ENCODE measurements around the gene NOL9. TPM values are rescaled to one million over a fixed set of nuclear protein-coding genes. Genes with fewer than 3 reads are reported as not detected.

Gene NOL9
- total and polyA plus RNA-seq, 4 donors = 3.4 to 29.4 (median 16.7) TPM

DNA sequence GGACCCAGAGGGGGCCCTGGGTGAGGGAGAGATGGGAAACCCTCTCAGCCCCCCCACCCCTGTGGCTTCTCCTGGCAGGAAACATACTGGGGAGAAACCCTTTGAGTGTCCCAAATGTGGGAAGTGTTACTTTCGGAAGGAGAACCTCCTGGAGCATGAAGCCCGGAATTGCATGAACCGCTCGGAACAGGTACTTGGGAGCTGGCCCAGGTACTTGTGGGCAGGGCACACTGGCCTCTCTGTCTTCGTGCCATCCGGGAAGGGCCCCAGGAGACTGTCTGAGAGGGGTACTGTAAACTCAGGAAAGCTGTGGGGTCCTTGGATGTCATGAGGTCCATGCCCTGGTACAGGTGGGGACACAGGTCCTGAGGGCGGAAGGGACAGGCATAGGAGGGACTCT, 31.5 kb upstream of the NOL9 start:
- TF ChIP-seq, protein P1, sequence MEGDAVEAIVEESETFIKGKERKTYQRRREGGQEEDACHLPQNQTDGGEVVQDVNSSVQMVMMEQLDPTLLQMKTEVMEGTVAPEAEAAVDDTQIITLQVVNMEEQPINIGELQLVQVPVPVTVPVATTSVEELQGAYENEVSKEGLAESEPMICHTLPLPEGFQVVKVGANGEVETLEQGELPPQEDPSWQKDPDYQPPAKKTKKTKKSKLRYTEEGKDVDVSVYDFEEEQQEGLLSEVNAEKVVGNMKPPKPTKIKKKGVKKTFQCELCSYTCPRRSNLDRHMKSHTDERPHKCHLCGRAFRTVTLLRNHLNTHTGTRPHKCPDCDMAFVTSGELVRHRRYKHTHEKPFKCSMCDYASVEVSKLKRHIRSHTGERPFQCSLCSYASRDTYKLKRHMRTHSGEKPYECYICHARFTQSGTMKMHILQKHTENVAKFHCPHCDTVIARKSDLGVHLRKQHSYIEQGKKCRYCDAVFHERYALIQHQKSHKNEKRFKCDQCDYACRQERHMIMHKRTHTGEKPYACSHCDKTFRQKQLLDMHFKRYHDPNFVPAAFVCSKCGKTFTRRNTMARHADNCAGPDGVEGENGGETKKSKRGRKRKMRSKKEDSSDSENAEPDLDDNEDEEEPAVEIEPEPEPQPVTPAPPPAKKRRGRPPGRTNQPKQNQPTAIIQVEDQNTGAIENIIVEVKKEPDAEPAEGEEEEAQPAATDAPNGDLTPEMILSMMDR (IDR thresholded peaks at IDR 0.05; ENCODE audit: control extremely low read depth, extremely low read depth) = no peak
- peaks cover 0 to 8% (median 3%) of the 10 kb centered on the region in 5 donors for H3K4me1 ChIP-seq (ENCODE audit: control insufficient read depth in 5 of 5, insufficient read depth in 5 of 5, low read length in 5 of 5)
- ATAC-seq (ENCODE audit: insufficient read depth, low FRiP score) = no peak
- peaks cover 0 to 26% (median 12%) of the 10 kb centered on the region in 4 donors for H3K36me3 ChIP-seq (ENCODE audit: control insufficient read depth in 4 of 4, insufficient read depth in 4 of 4, low read length in 4 of 4)
- H3K9me3 ChIP-seq (ENCODE audit: control insufficient read depth in 4 of 4, insufficient read depth in 3 of 4, low read length in 3 of 4) = no peaks in the 10 kb centered on the region
- no peaks in the 10 kb centered on the region for H3K27me3 ChIP-seq (ENCODE audit: control insufficient read depth in 3 of 3, insufficient read depth in 3 of 3, low read length in 2 of 3)
- no peak overlapping the region for H3K4me3 ChIP-seq
- 83 to 91% methylated on average over 7 of the region's 7 CpGs for WGBS, 2 donors
- no peak for DNase-seq
- no peak overlapping the region for H3K27ac ChIP-seq (ENCODE audit: low read depth in 1 of 2, low read length in 1 of 2)
- H3K9ac ChIP-seq (ENCODE audit: insufficient read depth in 1 of 2, low read length in 2 of 2) = no peak overlapping the region

DNA sequence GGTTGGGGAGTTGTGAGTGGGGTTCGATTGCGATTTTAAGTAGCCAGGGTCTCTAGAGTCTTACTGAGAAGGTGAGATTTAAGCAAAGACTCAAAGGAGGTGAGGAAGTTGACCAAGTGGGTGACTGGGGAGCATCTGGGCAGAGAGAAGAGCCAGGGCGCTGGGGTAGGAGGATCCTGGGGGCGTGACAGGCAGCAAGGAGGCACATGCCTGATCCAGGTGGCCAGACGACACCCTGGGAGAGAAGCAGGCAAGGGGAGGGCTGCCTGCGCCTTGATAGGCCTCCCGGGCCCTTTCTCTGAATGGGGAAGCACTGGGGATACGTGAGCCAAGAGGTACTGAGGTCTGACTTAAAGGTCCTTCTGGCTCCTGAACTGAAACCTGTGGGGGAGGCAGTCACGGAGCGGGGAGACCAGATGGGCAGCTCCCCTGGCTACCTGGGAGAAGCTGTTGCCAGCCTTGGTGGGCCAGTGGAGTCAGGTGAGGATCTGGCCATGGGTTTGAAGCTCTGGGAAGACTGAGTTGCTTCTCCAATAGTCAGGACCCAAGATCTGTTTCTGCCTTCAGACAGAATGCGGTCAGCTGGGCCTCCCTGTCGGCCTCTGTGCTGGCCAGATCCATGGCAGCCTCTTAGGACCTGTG, 30.9 kb upstream of the NOL9 start:
- WGBS, 2 donors = 85 to 93% methylated on average over 12 of the region's 12 CpGs
- H3K27ac ChIP-seq (ENCODE audit: low read depth in 1 of 2, low read length in 1 of 2) = no peak overlapping the region
- DNase-seq = no peak
- H3K9ac ChIP-seq (ENCODE audit: insufficient read depth in 1 of 2, low read length in 2 of 2) = no peak overlapping the region
- no peaks in the 10 kb centered on the region for H3K27me3 ChIP-seq (ENCODE audit: control insufficient read depth in 3 of 3, insufficient read depth in 3 of 3, low read length in 2 of 3)
- H3K9me3 ChIP-seq (ENCODE audit: control insufficient read depth in 4 of 4, insufficient read depth in 3 of 4, low read length in 3 of 4) = no peaks in the 10 kb centered on the region
- peaks cover 0 to 26% (median 11%) of the 10 kb centered on the region in 4 donors for H3K36me3 ChIP-seq (ENCODE audit: control insufficient read depth in 4 of 4, insufficient read depth in 4 of 4, low read length in 4 of 4)
- ATAC-seq (ENCODE audit: insufficient read depth, low FRiP score) = no peak
- H3K4me3 ChIP-seq = no peak overlapping the region
- peaks cover 0 to 15% (median 6%) of the 10 kb centered on the region in 5 donors for H3K4me1 ChIP-seq (ENCODE audit: control insufficient read depth in 5 of 5, insufficient read depth in 5 of 5, low read length in 5 of 5)
- TF ChIP-seq, protein P1 (IDR thresholded peaks at IDR 0.05; ENCODE audit: control extremely low read depth, extremely low read depth) = no peak

DNA sequence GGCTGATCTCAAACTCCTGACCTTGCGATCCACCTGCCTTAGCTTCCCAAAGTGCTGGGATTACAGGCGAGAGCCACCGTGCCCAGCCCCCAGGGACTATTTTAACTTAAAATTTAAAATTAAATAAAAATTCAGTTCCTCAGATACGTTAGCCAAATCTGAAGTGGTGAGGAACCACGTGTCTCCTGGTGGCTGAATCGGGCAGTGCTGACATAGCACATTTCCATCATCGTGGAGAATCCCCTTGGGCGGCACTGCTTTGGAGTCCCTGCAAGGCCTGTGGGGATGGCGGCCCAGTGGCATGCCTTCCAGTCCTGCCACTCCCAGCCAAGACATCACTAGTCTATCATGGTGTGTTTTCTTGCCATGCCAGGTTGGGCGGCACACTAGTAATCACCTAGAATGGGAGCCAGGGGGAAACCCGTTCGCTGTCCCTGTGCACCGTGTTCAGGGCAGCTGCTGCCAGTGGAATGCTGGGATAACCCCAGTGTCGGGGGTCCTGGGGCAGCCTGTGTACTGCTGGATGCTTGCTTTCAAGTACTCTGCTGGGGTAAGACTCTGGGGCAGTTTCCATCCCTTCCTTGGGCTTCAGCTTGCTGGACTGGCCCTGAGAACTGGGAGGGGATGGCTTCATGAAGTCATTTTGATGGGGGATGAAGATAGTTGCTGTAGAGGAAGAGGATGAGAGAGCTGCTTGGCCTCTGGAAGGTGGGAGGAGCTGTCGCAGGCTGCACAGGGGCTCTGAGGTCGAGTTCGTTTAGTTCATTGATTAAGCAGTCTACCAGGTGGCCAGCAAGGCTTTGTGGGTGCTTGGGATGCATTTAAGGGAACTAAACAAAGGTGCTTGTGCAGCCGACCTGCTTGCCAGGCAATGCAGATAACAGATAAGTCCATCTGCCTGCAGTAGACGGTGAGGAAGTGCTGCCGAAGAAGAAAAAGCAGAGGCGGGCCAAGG, 30.1 kb upstream of the NOL9 start:
- peaks cover 0 to 18% (median 6%) of the 10 kb centered on the region in 5 donors for H3K4me1 ChIP-seq (ENCODE audit: control insufficient read depth in 5 of 5, insufficient read depth in 5 of 5, low read length in 5 of 5)

More for the DNA sequence above, 30.1 kb upstream of the NOL9 start:
- WGBS, 2 donors = 82 to 88% methylated on average over 21 of the region's 21 CpGs
- Histone ChIP-seq H3K36me3 (ENCODE audit: control insufficient read depth in 4 of 4, insufficient read depth in 4 of 4, low read length in 4 of 4) (peaks cover 0 to 23% (median 7%) of the 10 kb centered on the region in 4 donors), H3K9ac (ENCODE audit: insufficient read depth in 1 of 2, low read length in 2 of 2) (no peak overlapping the region), H3K27ac (ENCODE audit: low read depth in 1 of 2, low read length in 1 of 2) (no peak overlapping the region), H3K4me3 (no peak overlapping the region), H3K9me3 (ENCODE audit: control insufficient read depth in 4 of 4, insufficient read depth in 3 of 4, low read length in 3 of 4) (no peaks in the 10 kb centered on the region), H3K27me3 (ENCODE audit: control insufficient read depth in 3 of 3, insufficient read depth in 3 of 3, low read length in 2 of 3) (no peaks in the 10 kb centered on the region)
- no peak for ATAC-seq (ENCODE audit: insufficient read depth, low FRiP score)
- TF ChIP-seq, protein P1 (IDR thresholded peaks at IDR 0.05; ENCODE audit: control extremely low read depth, extremely low read depth) = no peak
- DNase-seq = no peak

Data from lung (tissue), 12 donors.